HepG2 (cell line): ENCODE data around the gene AUH. TPM values are rescaled to one million over a fixed set of nuclear protein-coding genes. Genes with fewer than 3 reads are reported as not detected.

Experiments
- ATF1 ChIP-seq: IDR thresholded peaks from 2 replicates; pipeline ENCODE4 v1.6.1; 2016; ENCODE audit warnings: mild to moderate bottlenecking, control low read depth
- CREB1 ChIP-seq, 2 experiments: fragments of 450-650 bp in 1 of 2; IDR thresholded peaks; 2 replicates each; pipeline ENCODE4 v1.6.1; 2016 to 2017; ENCODE audit warnings: control low read depth in 1 of 2, mild to moderate bottlenecking in 1 of 2, missing compliant biosample characterization in 1 of 2, missing genetic modification characterization in 1 of 2
- HOXA7 ChIP-seq: sonication (generic); formaldehyde crosslinking; IDR thresholded peaks from 2 replicates; pipeline ENCODE4 v1.8.1; 2022; ENCODE audit warnings: mild to moderate bottlenecking, missing genetic modification reagents, moderate library complexity
- IKZF1 ChIP-seq: fragments of 450-650 bp; IDR thresholded peaks from 2 replicates; pipeline ENCODE4 v1.7.1; 2016
- KLF13 ChIP-seq: sonication (generic); formaldehyde crosslinking; IDR thresholded peaks from 2 replicates; pipeline ENCODE4 v1.4.0; 2020; ENCODE audit warnings: mild to moderate bottlenecking, missing genetic modification reagents
- NFIB ChIP-seq: sonication (generic); formaldehyde crosslinking; IDR thresholded peaks from 2 replicates; pipeline ENCODE4 v1.9.0; 2021; ENCODE audit warnings: missing genetic modification reagents, mild to moderate bottlenecking, borderline replicate concordance
- PAWR ChIP-seq: sonication (generic); formaldehyde crosslinking; IDR thresholded peaks from 2 replicates; pipeline ENCODE4 v1.4.0; 2020; ENCODE audit warnings: missing genetic modification reagents, mild to moderate bottlenecking, borderline replicate concordance
- PHF21A ChIP-seq: sonication (generic); formaldehyde crosslinking; IDR thresholded peaks from 2 replicates; pipeline ENCODE4 v1.5.0; 2020; ENCODE audit warnings: mild to moderate bottlenecking, missing genetic modification reagents
- POLR2G ChIP-seq: fragments of 200-400 bp; formaldehyde crosslinking; IDR thresholded peaks from 2 replicates; pipeline ENCODE4 v1.6.1; 2018; ENCODE audit warnings: mild to moderate bottlenecking, low read depth, low read length, moderate library complexity
- SMAD3 ChIP-seq: sonication (generic); formaldehyde crosslinking; IDR thresholded peaks from 2 replicates; pipeline ENCODE4 v1.4.0; 2020; ENCODE audit warnings: missing genetic modification reagents
- SUZ12 ChIP-seq: fragments of 150-350 bp; IDR thresholded peaks from 2 replicates; pipeline ENCODE4 v1.6.1; 2014; ENCODE audit warnings: low read depth, low read length
- TBL1XR1 ChIP-seq: fragments of 150-350 bp; IDR thresholded peaks from 2 replicates; pipeline ENCODE4 v1.6.1; 2014; ENCODE audit warnings: borderline replicate concordance, low read length; ENCODE audit not compliant: partially characterized antibody
- TCF7 ChIP-seq: sonication (generic); IDR thresholded peaks from 2 replicates; pipeline ENCODE4 v1.6.1; 2016; ENCODE audit warnings: antibody characterized with exemption, low read depth
- TGIF2 ChIP-seq: IDR thresholded peaks from 2 replicates; pipeline ENCODE4 v1.6.1; 2016; ENCODE audit warnings: control low read depth, missing compliant biosample characterization
- ZNF749 ChIP-seq: sonication (generic); formaldehyde crosslinking; IDR thresholded peaks from 2 replicates; pipeline ENCODE4 v1.8.0; 2022; ENCODE audit warnings: mild to moderate bottlenecking, missing genetic modification reagents, moderate library complexity, borderline replicate concordance
- polyA plus RNA-seq, 8 experiments: library from polyadenylated mRNA; depleted of rRNA in 3 of 8; stranded (reverse) in 7 of 8; unstranded in 1 of 8; fragments of >200 nt; fragmentation: Illumina TruSeq in 4 of 8; extraction: Trizol in 4 of 8; gene quantifications; 2 replicates each; pipeline versions ENCODE4 v1.2.1 to v1.2.3, GENCODE V29; 2011 to 2016; ENCODE audit warnings: low read depth in 4 of 8, missing spikeins in 1 of 8, mixed read lengths in 1 of 8; ENCODE audit not compliant: insufficient read depth in 1 of 8
- total RNA-seq, 5 experiments: library from RNA; depleted of rRNA; stranded (reverse); fragments of >200 nt; fragmentation: Illumina TruSeq; extraction: Trizol; gene quantifications; 2 replicates each; pipeline ENCODE4 v1.2.3, GENCODE V29; 2016; ENCODE audit warnings: low read depth in 1 of 5
- TF ChIP-seq, protein P1 (sequence below): sonication (generic); formaldehyde crosslinking; IDR thresholded peaks from 2 replicates; pipeline ENCODE4 v1.5.1; 2020; ENCODE audit warnings: mild to moderate bottlenecking, missing genetic modification reagents, borderline replicate concordance
- TF ChIP-seq, protein P2 (sequence below): sonication (generic); formaldehyde crosslinking; IDR thresholded peaks from 2 replicates; pipeline ENCODE4 v1.4.0; 2020; ENCODE audit warnings: missing genetic modification reagents
- TF ChIP-seq, protein P3 (sequence below): sonication (generic); formaldehyde crosslinking; IDR thresholded peaks from 2 replicates; pipeline ENCODE4 v1.5.0; 2020; ENCODE audit warnings: mild to moderate bottlenecking, missing genetic modification reagents
- TF ChIP-seq, protein P4 (sequence below): sonication (generic); formaldehyde crosslinking; IDR thresholded peaks from 2 replicates; pipeline ENCODE4 v1.4.0; 2020; ENCODE audit warnings: low read depth, mild to moderate bottlenecking, missing genetic modification reagents

The AUH gene
- total and polyA plus RNA-seq, 2 of the 13 experiments (the other 11 are each of a cell fraction or from before 2014, with no cell fraction given), result 25.8 to 31.9 TPM

DNA sequence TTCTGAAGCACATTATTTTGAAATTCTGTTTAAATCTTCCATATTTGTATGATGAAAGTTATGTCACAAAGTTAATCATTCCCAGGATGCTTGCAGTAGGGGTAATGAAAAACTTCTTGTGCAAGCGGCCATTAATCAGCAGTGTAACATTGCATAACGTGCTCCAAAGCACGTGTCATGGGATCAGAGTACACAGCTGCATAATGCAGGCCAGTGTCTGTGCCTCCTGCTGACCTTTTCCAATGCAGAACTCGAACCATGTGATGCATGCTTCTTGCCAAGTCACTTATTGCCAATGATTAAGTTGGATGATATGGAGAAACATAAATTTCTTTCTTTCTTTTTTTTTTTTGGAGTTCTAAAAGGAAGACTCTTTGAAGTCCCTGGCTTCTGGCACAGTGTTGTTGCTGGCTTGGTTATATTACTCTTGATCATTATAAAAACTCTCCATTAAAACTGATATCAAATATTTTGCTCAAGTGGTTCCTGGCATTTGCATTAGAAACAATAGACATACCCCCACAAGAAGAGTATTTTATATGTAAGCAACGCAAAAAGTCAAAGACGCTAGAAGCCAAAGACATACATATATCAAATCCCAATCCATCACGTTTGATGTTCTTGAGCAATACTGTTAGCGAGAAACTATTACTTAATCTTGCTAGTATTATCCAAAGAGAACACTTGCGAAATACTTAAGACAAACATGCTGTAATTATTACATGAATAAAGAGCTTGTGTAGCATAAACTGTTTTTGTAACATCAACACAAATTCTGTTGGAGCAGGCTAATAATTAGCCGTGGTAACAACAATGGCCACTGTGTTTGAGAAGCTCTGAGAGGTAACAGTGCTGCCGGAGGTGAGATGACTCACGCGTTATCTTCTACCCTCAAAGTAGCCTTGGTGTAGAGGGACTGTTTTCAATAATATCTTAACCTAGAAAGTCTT is 164.2 kb downstream of the AUH start (continued):
- TF ChIP-seq NFIB, result no peak
- TF ChIP-seq POLR2G, result 0 out of 2 replicates have a peak, but pooled peaks have one; percentile 30
- no peak for TF ChIP-seq KLF13
- TF ChIP-seq CREB1 (IDR thresholded peaks at IDR 0.05), result peak; percentile 86
- peak; percentile 83 for TF ChIP-seq CREB1 (CRISPR knock-in tag; IDR thresholded peaks at IDR 0.05)
- no peak for TF ChIP-seq SUZ12
- TF ChIP-seq, protein P1, sequence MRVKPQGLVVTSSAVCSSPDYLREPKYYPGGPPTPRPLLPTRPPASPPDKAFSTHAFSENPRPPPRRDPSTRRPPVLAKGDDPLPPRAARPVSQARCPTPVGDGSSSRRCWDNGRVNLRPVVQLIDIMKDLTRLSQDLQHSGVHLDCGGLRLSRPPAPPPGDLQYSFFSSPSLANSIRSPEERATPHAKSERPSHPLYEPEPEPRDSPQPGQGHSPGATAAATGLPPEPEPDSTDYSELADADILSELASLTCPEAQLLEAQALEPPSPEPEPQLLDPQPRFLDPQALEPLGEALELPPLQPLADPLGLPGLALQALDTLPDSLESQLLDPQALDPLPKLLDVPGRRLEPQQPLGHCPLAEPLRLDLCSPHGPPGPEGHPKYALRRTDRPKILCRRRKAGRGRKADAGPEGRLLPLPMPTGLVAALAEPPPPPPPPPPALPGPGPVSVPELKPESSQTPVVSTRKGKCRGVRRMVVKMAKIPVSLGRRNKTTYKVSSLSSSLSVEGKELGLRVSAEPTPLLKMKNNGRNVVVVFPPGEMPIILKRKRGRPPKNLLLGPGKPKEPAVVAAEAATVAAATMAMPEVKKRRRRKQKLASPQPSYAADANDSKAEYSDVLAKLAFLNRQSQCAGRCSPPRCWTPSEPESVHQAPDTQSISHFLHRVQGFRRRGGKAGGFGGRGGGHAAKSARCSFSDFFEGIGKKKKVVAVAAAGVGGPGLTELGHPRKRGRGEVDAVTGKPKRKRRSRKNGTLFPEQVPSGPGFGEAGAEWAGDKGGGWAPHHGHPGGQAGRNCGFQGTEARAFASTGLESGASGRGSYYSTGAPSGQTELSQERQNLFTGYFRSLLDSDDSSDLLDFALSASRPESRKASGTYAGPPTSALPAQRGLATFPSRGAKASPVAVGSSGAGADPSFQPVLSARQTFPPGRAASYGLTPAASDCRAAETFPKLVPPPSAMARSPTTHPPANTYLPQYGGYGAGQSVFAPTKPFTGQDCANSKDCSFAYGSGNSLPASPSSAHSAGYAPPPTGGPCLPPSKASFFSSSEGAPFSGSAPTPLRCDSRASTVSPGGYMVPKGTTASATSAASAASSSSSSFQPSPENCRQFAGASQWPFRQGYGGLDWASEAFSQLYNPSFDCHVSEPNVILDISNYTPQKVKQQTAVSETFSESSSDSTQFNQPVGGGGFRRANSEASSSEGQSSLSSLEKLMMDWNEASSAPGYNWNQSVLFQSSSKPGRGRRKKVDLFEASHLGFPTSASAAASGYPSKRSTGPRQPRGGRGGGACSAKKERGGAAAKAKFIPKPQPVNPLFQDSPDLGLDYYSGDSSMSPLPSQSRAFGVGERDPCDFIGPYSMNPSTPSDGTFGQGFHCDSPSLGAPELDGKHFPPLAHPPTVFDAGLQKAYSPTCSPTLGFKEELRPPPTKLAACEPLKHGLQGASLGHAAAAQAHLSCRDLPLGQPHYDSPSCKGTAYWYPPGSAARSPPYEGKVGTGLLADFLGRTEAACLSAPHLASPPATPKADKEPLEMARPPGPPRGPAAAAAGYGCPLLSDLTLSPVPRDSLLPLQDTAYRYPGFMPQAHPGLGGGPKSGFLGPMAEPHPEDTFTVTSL (CRISPR knock-in tag), result peak; percentile 84; the same call in 1 of the 2 replicates
- TF ChIP-seq, protein P2, sequence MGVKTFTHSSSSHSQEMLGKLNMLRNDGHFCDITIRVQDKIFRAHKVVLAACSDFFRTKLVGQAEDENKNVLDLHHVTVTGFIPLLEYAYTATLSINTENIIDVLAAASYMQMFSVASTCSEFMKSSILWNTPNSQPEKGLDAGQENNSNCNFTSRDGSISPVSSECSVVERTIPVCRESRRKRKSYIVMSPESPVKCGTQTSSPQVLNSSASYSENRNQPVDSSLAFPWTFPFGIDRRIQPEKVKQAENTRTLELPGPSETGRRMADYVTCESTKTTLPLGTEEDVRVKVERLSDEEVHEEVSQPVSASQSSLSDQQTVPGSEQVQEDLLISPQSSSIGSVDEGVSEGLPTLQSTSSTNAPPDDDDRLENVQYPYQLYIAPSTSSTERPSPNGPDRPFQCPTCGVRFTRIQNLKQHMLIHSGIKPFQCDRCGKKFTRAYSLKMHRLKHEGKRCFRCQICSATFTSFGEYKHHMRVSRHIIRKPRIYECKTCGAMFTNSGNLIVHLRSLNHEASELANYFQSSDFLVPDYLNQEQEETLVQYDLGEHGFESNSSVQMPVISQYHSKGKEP (CRISPR knock-in tag), result peak; percentile 94
- peak; percentile 82 for TF ChIP-seq PHF21A (CRISPR knock-in tag)
- TF ChIP-seq, protein P3, sequence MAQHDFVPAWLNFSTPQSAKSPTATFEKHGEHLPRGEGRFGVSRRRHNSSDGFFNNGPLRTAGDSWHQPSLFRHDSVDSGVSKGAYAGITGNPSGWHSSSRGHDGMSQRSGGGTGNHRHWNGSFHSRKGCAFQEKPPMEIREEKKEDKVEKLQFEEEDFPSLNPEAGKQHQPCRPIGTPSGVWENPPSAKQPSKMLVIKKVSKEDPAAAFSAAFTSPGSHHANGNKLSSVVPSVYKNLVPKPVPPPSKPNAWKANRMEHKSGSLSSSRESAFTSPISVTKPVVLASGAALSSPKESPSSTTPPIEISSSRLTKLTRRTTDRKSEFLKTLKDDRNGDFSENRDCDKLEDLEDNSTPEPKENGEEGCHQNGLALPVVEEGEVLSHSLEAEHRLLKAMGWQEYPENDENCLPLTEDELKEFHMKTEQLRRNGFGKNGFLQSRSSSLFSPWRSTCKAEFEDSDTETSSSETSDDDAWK, result no peak
- TF ChIP-seq TBL1XR1, result peak; percentile 99
- TF ChIP-seq PAWR (CRISPR knock-in tag), result no peak
- TF ChIP-seq ZNF749 (CRISPR knock-in tag), result peak; percentile 81
- TF ChIP-seq ATF1, result peak; percentile 66
- TF ChIP-seq, protein P4, sequence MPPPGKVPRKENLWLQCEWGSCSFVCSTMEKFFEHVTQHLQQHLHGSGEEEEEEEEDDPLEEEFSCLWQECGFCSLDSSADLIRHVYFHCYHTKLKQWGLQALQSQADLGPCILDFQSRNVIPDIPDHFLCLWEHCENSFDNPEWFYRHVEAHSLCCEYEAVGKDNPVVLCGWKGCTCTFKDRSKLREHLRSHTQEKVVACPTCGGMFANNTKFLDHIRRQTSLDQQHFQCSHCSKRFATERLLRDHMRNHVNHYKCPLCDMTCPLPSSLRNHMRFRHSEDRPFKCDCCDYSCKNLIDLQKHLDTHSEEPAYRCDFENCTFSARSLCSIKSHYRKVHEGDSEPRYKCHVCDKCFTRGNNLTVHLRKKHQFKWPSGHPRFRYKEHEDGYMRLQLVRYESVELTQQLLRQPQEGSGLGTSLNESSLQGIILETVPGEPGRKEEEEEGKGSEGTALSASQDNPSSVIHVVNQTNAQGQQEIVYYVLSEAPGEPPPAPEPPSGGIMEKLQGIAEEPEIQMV (CRISPR knock-in tag), result 0 out of 2 replicates have a peak, but pooled peaks have one; percentile 47
- no peak for TF ChIP-seq HOXA7 (CRISPR knock-in tag)
- TF ChIP-seq TCF7, result peak; percentile 94
- peak; percentile 95 for TF ChIP-seq SMAD3
- no peak for TF ChIP-seq IKZF1
- peak; percentile 91; the same call in 1 of the 2 replicates for TF ChIP-seq TGIF2 (CRISPR knock-in tag)
